HuH-7 (cell line): ENCODE data around the gene INSYN1.
A peak's percentile ranks its signal among the peaks of the same experiment; 100 is the strongest.

Experiments used
- DNase-seq: peaks from one replicate; pipeline ENCODE4 v3.0.0; 2011; ENCODE audit warnings: low spot score

INSYN1 gene

GRCh38 chr15:73777741-73778140 lies 24.6 kb upstream of the INSYN1 start:
- no peak for DNase-seq

- DNase-seq = no peak
Measured at GRCh38 chr15:73773428-73773827, 20.3 kb upstream of the INSYN1 start.

GRCh38 chr15:73771385-73772045 lies 18.4 kb upstream of the INSYN1 start:
- no peak for DNase-seq

- no peak for DNase-seq
Measured at GRCh38 chr15:73770050-73770449, 16.9 kb upstream of the INSYN1 start.

GRCh38 chr15:73767806-73768501 lies 14.8 kb upstream of the INSYN1 start:
- no peak for DNase-seq

GRCh38 chr15:73766598-73766997 lies 13.4 kb upstream of the INSYN1 start:
- DNase-seq = no peak

GRCh38 chr15:73765778-73766177 lies 12.6 kb upstream of the INSYN1 start:
- DNase-seq = no peak

- DNase-seq = no peak
Measured at GRCh38 chr15:73763931-73764330, 10.8 kb upstream of the INSYN1 start.

- no peak for DNase-seq
Measured at GRCh38 chr15:73760330-73761329, 7.5 kb upstream of the INSYN1 start.

- no peak for DNase-seq
Measured at GRCh38 chr15:73758461-73758860, 5.3 kb upstream of the INSYN1 start.

GRCh38 chr15:73757571-73757970 lies 4.4 kb upstream of the INSYN1 start:
- DNase-seq = no peak

GRCh38 chr15:73756947-73757513 lies 3.9 kb upstream of the INSYN1 start:
- DNase-seq = no peak

GRCh38 chr15:73756390-73756789 lies 3.2 kb upstream of the INSYN1 start:
- no peak for DNase-seq

- DNase-seq = no peak
Measured at GRCh38 chr15:73755946-73756345, 2.8 kb upstream of the INSYN1 start.

GRCh38 chr15:73755481-73755880 lies 2.3 kb upstream of the INSYN1 start:
- no peak for DNase-seq

- no peak for DNase-seq
Measured at GRCh38 chr15:73754461-73754860, 1.3 kb upstream of the INSYN1 start.

- DNase-seq = peak; percentile 37
Measured at GRCh38 chr15:73752806-73753193, 351 bp downstream of the INSYN1 start.

- DNase-seq = no peak
Measured at GRCh38 chr15:73751899-73752805, 999 bp downstream of the INSYN1 start.

- DNase-seq = no peak
Measured at GRCh38 chr15:73751511-73751898, 1.6 kb downstream of the INSYN1 start.

GRCh38 chr15:73750951-73751350 lies 2.2 kb downstream of the INSYN1 start:
- no peak for DNase-seq

GRCh38 chr15:73750438-73750837 lies 2.7 kb downstream of the INSYN1 start:
- no peak for DNase-seq
